ENCODE measurements around the gene TYW3. TPM values are rescaled to one million over a fixed set of nuclear protein-coding genes. Genes with fewer than 3 reads are reported as not detected.

TYW3 gene
- total RNA-seq, 6 experiments from 2014 or later: 20.7 to 27.6 (median 24.9) TPM

- H3K9me3 Mint-ChIP-seq: no peaks in the 10 kb centered on the region
- H3K36me3 Mint-ChIP-seq (ENCODE audit: low read depth): no peaks in the 10 kb centered on the region
- no peak for DNase-seq
- no peak overlapping the region for H3K27ac Mint-ChIP-seq
- no peak overlapping the region for H3K4me3 Mint-ChIP-seq
- H3K27me3 Mint-ChIP-seq (ENCODE audit: insufficient read depth): peaks cover 2% of the 10 kb centered on the region; the same call in 1 of the 2 replicates
- no peak for TF ChIP-seq CTCF (IDR thresholded peaks at IDR 0.05)
- peaks cover 7% of the 10 kb centered on the region; the same call in 1 of the 2 replicates for H3K4me1 Mint-ChIP-seq (ENCODE audit: low read depth)
Observed at GRCh38 chr1:74799119-74799657, 66.2 kb downstream of the TYW3 start.

- Mint-ChIP-seq H3K4me1 (ENCODE audit: low read depth) (peaks cover 24% of the 10 kb centered on the region; the same call in 1 of the 2 replicates), H3K27ac (peak overlapping the region; percentile 5; the same call in 1 of the 2 replicates), H3K4me3 (peak overlapping the region; percentile 45), H3K9me3 (no peaks in the 10 kb centered on the region), H3K27me3 (ENCODE audit: insufficient read depth) (no peaks in the 10 kb centered on the region), H3K36me3 (ENCODE audit: low read depth) (no peaks in the 10 kb centered on the region)
- DNase-seq: no peak
- no peak for TF ChIP-seq CTCF (IDR thresholded peaks at IDR 0.05)
Observed at GRCh38 chr1:74811436-74812179, 78.7 kb downstream of the TYW3 start.

- TF ChIP-seq CTCF (IDR thresholded peaks at IDR 0.05): no peak
- H3K36me3 Mint-ChIP-seq (ENCODE audit: low read depth): no peaks in the 10 kb centered on the region
- H3K9me3 Mint-ChIP-seq: no peaks in the 10 kb centered on the region
- no peak for DNase-seq
- H3K4me1 Mint-ChIP-seq (ENCODE audit: low read depth): peaks cover 24% of the 10 kb centered on the region; the same call in 1 of the 2 replicates
- H3K4me3 Mint-ChIP-seq: no peak overlapping the region; the same call in 1 of the 2 replicates
- no peaks in the 10 kb centered on the region for H3K27me3 Mint-ChIP-seq (ENCODE audit: insufficient read depth)
- no peak overlapping the region for H3K27ac Mint-ChIP-seq
Observed at GRCh38 chr1:74812180-74812541, 79.2 kb downstream of the TYW3 start.

Other genes starting within 250 kb of the TYW3 start
- gene LRRC53, start 220.5 kb upstream of the TYW3 start, total RNA-seq (2021; fragmentation: NEBNext Ultra II Directional; extraction: Animal tissue kit (Norgen Biotek cat#: 25700)): not detected
- gene ERICH3, start 59.4 kb upstream of the TYW3 start, total RNA-seq (2021; fragmentation: NEBNext Ultra II Directional; extraction: Animal tissue kit (Norgen Biotek cat#: 25700)): not detected
- gene CRYZ, start 102 bp upstream of the TYW3 start, total RNA-seq (2021; fragmentation: NEBNext Ultra II Directional; extraction: Animal tissue kit (Norgen Biotek cat#: 25700)): 10 to 100 TPM; 42.9 to 53.3 (median 46.4) TPM

Data from HFFc6 (cell line).